GM18517 (cell line): Measurements from ENCODE around the gene MRPL43.

Experiments
- ATAC-seq: cut with Tn5 transposase; IDR thresholded peaks from one replicate; pipeline ENCODE4 v1.9.1; 2021; ENCODE audit warnings: mild to moderate bottlenecking, moderate library complexity; ENCODE audit not compliant: unreplicated experiment

The MRPL43 gene

DNA sequence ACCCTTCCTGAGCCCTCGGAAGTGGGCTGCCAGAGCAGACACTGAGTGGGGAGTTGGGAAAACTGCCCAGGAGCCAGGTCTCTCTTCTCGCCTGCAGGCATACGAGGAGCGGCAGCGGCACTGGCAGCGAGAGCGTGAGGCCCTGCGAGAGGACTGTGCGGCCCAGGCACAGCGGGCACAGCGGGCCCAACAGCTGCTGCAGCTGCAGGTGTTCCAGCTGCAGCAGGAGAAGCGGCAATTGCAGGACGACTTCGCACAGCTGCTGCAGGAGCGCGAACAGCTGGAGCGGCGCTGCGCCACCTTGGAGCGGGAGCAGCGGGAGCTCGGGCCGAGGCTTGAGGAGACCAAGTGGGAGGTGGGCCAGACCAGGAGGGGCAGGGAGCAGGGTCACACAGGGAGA, 18.1 kb upstream of the MRPL43 start:
- ATAC-seq = no peak

DNA sequence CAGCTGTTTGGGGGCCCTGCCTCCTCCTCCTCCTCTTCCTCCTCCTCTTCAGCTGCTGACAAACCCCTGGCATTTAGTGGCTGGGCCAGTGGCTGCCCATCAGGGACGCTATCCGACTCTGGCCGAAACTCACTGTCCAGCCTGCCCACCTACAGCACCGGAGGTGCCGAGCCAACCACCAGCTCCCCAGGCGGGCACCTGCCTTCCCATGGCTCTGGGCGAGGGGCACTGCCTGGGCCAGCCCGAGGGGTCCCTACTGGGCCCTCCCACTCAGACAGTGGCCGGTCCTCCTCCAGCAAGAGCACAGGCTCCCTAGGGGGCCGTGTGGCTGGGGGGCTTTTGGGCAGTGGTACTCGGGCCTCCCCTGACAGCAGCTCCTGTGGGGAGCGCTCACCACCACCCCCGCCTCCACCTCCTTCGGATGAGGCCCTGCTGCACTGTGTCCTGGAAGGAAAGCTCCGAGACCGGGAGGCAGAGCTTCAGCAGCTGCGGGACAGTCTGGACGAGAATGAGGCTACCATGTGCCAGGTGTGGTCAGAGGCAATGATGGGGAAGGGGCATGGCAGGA, 16.4 kb upstream of the MRPL43 start:
- ATAC-seq = no peak

DNA sequence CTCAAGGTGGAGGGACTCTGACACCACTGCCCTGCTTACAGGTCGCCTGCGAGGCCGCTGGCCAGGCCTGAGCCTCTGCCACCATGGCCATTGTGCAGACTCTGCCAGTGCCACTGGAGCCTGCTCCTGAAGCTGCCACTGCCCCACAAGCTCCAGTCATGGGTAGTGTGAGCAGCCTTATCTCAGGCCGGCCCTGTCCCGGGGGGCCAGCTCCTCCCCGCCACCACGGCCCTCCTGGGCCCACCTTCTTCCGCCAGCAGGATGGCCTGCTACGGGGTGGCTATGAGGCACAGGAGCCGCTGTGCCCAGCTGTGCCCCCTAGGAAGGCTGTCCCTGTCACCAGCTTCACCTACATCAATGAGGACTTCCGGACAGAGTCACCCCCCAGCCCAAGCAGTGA, 15.2 kb upstream of the MRPL43 start:
- no peak for ATAC-seq

DNA sequence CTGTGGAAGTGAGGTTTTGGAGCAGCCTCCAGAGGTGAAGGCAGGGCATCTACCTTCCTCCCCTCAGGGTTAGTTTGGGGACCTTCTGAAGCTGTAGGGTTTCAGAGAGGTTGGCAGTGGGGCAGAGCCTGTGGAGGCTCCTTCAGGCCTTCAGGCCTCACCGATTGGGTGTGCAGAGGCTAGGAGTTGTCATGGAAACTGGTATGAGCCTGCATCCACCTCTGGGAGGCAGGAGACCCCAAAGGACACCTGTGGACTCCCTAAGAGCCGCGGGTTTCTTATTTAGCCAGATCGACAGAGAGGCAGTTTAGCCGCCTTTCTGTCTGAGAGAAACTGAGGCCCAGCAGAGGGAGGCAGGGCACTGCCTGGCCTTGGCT, 14.3 kb upstream of the MRPL43 start:
- no peak for ATAC-seq

DNA sequence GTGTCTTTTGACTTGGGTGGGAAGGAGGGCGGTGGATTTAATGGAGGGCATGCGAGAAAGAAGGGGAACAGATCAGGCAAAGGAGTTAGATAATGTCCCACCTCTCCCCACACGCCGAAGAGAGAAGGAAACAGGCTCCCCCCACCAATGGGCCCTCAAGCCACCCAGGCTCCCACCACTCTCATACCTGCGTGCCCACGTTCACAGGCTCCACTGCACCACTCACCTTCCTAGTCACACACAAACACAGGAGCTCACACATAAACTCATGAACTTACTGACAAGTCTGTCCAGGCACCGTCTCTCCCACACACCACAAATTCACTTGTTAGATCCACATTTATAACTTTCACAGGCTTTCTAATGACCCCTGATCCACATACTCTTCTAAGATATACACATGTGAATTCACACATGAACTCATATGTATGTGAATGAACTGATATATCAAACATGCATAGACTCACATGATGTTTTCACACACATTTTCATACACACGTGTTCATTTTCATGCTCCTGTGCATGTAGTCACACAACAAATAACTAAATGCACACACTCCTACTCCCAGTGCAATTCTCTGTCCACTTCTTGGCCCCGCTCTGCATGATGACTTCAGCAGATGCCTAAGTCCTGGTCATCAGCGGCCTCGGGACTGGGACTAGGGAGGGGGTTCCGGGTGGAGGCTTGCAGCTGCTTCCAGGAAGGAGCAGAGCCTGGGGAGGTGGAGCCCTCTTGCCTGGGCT, 13.8 kb upstream of the MRPL43 start:
- ATAC-seq = no peak

DNA sequence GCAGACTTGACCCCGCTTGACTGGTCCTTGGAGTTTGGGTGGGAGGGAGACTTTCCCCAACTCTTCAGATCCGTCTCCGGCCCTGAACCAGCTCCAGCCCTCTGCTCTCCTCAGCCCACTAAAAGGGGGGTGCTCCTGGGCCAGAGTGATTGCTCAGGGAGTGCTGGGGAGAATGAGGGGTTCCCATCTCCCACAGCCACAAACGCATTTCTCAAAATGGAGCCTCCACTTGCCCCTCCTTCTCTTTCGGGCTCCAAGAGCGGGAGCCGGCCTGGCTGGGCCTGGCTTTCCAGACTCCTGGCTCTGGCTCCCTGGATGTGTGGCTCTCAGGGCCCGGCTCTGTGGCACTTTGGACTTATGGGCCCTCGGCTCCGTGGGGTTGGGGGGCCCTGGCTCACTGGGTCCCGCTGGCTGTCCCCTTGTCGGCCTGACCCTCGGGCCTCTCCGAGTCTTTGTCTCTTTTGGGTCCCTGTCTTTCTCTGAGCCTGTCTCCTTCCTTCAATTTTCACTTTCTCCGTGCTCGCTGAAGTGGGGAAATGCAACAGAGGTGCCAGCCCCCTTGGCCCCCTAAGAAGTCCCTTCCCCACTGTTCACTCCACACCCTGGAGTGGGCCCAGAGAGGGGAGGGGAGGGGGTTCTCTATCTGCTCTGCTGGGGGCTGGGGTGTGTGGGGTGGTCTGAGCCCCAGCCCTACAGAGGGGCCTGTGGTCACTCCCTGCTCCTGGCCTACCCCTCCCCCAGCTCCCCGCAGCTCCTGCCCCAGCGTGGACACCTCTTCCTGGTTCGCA, 13.0 kb upstream of the MRPL43 start:
- no peak for ATAC-seq

DNA sequence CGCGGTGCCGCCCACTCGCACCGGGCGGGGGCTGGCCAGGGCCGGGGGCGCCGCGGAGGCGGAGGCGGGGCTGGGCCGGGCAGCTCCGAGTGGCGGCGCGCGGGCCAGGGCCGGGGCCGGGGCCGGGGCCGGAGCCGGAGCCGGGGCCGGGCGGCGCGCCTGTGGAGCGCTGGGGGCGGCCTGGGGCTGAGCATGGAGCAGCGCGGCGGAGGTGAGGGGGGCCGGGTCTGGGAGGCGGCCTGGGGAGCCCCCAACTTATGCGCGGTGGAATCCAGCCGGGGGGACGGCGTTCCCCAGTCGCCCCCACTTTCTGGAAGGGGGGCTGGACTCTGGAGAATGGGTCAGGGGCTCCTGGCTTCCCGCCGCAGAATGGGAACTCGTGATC, 12.4 kb upstream of the MRPL43 start, which contains the start of gene LZTS2:
Gene LZTS2, plus strand, starts transcription at position 67 of the 385 bp plus-strand sequence. CDS start 2,731 bp downstream, outside the sequence.
- no peak for ATAC-seq

DNA sequence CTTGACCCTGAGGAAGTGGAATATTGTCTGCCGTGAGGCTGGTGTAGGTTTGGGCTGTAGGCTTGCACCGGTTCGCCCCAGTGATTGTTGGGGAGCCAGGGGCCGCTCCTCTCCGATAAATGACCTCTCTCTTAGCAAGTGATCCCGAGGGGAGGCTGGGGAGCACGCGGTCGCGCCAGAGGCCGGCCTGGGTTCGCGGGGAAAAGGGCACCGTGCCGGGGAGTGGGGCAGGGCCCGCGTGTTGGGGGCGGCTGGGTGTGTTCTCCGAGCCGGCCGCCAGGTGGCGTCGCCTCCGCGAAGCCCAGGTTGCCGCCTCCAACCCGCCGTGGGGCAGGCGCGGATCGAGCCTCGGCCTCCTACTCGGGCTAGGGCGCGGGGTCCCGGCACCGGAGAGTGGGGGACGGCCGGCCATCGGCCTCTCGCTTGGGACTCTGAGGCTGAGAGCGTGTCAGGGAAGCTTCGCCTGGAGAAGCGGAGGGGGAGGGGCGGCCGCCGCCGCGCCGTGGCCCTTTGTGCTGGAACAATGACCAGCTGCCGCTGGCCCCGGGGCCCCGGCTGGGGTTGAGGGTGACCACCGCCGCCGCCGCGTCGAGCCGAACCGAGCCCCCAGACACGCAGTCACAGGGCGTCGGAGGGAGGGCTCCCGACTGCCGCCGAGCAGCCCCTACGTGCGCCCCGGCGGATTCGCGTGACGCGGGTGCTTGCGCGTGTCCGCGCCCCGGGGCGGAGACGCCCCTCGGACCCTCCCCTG, 11.9 kb upstream of the MRPL43 start:
- ATAC-seq = peak; percentile 41

DNA sequence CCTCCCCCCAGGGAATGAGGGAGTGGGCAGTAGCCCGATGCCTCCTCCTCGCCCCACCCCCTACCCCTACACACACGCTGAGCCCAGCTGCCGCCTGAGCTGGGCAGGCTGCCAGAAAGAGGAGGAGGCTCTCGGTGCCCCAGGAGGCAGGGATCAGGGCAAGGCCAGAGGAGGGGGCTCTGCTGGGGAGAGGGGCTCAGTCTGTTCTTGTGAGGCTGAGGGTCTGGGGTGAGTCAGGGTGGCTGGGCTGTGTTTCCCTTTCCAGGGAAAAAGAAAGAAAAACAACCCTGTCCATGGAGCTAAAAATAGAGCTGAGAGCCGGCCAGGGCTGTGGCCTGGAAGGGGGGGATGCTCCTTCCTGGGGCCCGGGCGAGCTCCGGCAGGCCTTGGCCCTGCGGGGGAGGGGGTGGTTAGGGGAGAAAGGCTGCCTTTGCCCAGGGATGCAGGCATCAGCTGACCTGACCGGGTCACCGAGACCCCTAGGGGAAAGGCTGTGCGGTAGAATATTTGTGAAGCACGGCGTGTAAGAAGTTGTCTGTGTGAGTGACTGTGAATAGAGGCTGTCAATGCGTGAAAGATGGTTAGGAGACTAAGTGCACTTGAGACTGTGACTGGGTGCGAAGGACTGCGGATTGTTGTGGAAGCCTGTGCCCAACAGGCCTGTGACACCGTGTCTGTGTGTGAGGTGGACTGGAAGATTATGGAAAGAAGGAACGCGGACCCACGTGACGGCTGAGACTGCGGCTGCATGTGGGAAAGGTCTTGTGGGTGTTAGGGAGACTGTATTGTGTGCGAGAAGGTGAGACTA, 11.1 kb upstream of the MRPL43 start:
- ATAC-seq = peak; percentile 21

DNA sequence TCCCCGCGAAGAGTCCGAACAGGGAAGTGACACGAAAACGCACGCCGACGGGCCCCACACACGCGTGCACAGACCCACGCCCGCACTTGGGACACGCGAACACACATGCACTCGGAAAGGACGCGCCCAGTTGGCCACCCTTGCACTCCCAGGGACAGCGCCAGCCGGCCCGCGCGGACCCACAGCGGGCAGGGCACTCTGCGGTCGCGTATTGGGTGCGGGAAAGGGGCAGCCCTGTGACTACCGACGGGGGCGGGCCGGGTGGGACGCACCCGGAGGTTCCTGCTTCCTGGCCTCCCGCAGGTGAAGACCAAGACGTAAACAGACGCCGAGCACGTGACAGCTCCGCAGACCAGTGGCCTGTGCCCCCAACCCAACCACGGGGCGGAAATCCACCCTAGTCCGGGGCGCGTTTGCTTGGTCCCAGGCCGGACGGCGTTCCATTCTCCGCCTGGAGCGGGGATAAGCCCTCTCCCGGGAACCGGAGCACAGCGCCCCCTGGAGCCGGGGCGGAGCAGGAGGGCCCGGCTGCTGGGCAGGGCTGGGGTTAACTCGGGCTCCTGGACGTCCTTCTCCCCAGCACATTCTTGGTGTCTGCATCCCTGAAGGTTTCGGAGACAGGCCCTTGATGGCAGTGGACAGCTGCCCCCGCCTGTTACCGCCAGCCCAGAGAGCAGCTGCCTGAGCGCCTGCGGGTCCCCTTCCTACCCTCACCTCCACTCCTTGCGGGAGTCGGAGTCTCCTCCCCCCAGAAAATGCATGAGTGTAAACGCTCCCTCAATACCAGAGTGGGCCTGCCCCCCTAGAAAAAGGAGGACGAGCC, 10.3 kb upstream of the MRPL43 start:
- ATAC-seq = no peak

DNA sequence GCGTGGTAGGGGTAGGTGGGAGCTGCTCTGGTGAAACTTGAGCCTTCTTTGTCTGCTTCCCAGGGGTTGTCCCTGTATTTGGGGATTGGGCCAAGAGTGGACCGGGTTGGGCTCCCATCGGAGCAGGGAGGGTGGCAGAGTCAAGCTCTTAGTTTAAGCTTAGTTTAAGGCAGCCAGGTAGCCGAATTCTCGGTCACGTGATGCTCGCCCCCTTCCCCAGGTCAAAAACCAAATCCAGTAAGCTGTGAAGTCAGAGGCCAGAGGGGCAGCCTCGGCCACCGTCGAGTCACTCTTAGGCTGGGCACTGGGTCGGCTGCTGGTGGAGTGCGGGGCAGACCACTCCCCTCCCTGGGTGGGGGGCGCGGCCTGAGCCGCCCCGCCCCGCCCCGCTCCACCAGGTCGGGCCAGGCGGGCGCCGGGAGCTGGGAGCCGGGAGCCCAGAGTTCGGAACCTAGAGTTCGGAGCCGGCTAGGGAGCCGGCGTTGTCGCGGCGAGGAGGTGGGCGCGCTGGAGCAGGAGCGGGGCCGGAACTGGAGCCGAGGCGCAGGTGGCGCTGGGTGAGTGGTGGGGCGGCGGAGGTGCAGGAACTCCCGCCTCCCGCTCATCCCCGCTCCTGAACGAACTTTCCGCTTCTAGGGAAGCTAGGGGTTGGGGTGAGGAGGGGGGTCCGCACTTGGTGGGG, 9.5 kb upstream of the MRPL43 start:
- ATAC-seq = no peak

DNA sequence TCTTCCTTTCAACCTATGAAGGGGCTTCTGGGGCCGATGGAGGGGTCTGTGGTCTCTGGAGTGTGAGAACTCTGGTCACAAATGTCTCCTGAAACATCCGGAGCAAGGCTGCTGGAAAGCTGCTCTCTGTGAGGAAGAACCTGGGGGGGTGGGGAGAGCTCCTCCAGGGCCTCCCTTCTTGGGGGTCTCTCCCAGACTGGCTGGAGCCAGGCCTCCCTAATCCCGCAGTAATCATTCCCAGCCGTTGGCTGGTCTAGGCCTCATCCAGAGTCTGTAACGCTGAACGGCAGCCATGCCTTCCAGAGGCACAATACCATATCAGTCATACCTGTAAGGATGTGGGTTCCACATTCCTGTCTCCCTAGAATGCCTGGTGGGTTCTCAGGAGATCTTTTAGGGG, 7.9 kb upstream of the MRPL43 start:
- no peak for ATAC-seq

DNA sequence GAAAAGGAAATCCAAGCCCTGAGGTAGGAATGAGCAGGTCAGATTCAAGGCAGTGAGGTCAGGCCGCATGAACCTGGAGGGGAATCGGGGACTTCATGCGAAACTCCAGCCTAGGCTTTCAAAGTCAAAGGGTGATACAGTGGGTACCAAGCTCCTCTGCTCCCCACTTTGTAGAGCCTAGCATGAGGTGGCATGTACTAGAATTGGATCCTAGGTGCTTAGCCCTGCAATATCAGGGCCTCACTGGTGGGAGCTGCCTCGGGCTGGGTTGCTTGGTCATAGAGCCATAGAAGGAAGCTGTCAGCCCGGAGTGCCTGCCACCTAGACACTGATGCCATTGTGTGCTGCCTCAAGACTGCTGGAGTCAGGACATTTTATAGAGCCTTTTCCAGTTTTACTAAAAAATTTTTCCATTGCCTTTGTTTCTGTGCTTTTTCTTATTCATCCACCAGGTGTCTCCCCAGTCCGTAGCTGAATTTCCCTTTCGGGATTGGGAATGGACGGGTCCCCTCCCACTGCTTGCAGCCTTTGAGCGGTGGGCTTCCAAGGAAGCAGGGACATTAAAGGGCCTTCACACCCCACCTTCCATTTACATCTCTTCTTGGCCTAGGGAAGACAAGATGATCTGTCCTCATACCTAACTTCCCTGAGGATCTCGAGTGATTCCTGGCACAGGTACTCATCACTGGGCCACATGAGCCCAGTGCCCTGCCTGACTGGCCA, 6.8 kb upstream of the MRPL43 start:
- ATAC-seq = no peak

DNA sequence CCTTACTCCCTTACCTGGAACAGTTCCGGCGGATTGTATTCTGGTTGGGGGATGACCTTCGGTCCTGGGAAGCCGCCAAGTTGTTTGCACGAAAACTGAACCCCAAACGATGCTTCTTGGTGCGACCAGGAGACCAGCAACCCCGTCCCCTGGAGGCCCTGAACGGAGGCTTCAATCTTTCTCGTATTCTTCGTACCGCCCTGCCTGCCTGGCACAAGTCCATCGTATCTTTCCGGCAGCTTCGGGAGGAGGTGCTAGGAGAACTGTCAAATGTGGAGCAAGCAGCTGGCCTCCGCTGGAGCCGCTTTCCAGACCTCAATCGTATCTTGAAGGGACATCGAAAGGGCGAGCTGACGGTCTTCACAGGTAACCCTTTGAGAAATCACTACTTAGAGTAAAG, 1.8 kb upstream of the MRPL43 start:
- no peak for ATAC-seq

DNA sequence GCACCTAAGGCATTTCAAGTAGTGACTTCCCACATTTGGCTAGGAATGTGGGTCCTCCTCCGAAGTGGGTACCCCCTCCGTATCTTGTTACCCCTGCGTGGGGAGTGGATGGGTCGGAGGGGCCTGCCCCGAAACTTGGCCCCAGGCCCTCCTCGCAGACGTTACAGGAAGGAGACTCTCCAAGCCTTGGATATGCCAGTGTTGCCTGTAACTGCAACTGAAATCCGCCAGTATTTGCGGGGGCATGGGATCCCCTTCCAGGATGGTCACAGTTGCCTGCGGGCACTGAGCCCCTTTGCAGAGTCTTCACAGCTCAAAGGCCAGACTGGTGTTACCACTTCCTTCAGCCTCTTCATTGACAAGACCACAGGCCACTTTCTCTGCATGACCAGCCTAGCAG, 869 bp upstream of the MRPL43 start:
- no peak for ATAC-seq

DNA sequence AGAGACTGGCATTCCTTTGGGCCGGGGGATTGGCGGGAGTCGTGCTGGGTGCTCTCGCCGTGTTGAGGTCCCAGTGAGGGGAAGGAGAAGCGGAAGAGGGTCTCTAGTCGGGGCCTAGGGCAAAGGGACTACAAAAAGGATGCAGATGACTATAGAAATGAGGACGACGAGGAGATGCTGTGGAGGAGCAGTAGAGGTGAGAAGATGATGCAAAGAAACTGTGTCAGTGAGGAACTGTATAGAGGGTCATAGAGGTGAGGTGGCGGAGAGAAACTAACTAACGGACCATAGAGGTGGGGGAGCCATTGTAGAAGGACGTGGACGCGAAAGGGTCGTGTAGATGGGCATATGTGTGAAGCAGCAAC, 370 bp upstream of the MRPL43 start:
- no peak for ATAC-seq

DNA sequence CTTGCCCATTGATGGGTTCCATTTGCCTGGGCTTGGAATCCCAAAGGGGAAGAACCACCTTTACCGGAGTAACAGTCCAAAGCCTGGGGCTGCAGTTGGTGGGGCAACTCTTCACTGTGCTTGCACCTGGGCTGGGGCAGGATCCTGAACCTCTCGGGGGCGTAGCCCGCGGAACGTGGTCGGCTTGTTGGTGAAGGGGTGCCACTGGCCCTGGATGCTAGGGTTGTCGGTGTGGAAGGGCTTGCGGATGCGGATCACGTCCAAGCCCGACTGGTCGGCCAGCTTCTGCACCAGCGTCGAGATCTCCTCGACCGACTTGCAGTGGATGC, 710 bp downstream of the MRPL43 start:
- no peak for ATAC-seq

DNA sequence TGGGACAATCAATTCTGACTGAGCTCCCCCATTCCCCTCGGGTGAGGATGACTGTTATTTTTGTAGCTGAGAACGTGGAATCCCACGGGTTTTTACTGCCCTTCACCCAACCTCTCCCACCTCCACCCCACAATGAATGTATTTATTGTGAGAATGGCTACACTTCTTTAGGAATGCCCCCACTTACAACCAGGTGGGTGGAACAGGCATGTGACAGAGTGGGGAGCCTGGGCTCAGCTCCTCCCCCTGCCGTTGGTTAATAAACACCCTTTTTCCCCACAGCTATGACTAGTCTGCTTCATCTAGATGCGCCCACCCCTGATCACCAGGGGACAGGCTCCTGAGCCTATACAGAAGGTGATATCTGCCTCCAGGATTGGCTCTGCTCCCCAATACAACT, 2.0 kb downstream of the MRPL43 start:
- ATAC-seq = no peak
